Measurements from ENCODE around the gene TMPRSS9.

TMPRSS9 gene

GRCh38 chr19:2355168-2356035, 4.7 kb upstream of the TMPRSS9 start:
- H3K36me3 Mint-ChIP-seq (ENCODE audit: low read depth) = no peaks in the 10 kb centered on the region
- no peak overlapping the region for H3K4me3 Mint-ChIP-seq
- peaks cover 2% of the 10 kb centered on the region for H3K27me3 Mint-ChIP-seq (ENCODE audit: low read depth)
- no peak overlapping the region for H3K27ac Mint-ChIP-seq
- no peak for DNase-seq (ENCODE audit: low spot score)
- no peaks in the 10 kb centered on the region for H3K4me1 Mint-ChIP-seq (ENCODE audit: low read depth)
- H3K9me3 Mint-ChIP-seq = no peaks in the 10 kb centered on the region

GRCh38 chr19:2356036-2356646, 3.9 kb upstream of the TMPRSS9 start:
- no peaks in the 10 kb centered on the region for H3K9me3 Mint-ChIP-seq

GRCh38 chr19:2357279-2358206, 2.5 kb upstream of the TMPRSS9 start:
- Mint-ChIP-seq H3K9me3 (no peaks in the 10 kb centered on the region), H3K36me3 (ENCODE audit: low read depth) (no peaks in the 10 kb centered on the region), H3K4me1 (ENCODE audit: low read depth) (no peaks in the 10 kb centered on the region), H3K27ac (no peak overlapping the region), H3K27me3 (ENCODE audit: low read depth) (peaks cover 7% of the 10 kb centered on the region), H3K4me3 (no peak overlapping the region)
- DNase-seq (ENCODE audit: low spot score) = no peak

More at GRCh38 chr19:2356036-2356646, 3.9 kb upstream of the TMPRSS9 start:
- Mint-ChIP-seq H3K4me1 (ENCODE audit: low read depth) (no peaks in the 10 kb centered on the region), H3K36me3 (ENCODE audit: low read depth) (no peaks in the 10 kb centered on the region), H3K27me3 (ENCODE audit: low read depth) (peaks cover 7% of the 10 kb centered on the region), H3K4me3 (no peak overlapping the region), H3K27ac (no peak overlapping the region)
- DNase-seq (ENCODE audit: low spot score) = no peak

- Mint-ChIP-seq H3K4me1 (ENCODE audit: low read depth) (no peaks in the 10 kb centered on the region), H3K36me3 (ENCODE audit: low read depth) (no peaks in the 10 kb centered on the region), H3K27ac (no peak overlapping the region), H3K4me3 (no peak overlapping the region), H3K27me3 (ENCODE audit: low read depth) (peaks cover 7% of the 10 kb centered on the region), H3K9me3 (no peaks in the 10 kb centered on the region)
- no peak for DNase-seq (ENCODE audit: low spot score)
Observed at GRCh38 chr19:2358548-2359173, 1.4 kb upstream of the TMPRSS9 start.

GRCh38 chr19:2360833-2361232, 768 bp downstream of the TMPRSS9 start:
- peaks cover 10% of the 10 kb centered on the region for H3K27me3 Mint-ChIP-seq (ENCODE audit: low read depth)
- no peak overlapping the region for H3K27ac Mint-ChIP-seq
- DNase-seq (ENCODE audit: low spot score) = no peak
- H3K36me3 Mint-ChIP-seq (ENCODE audit: low read depth) = no peaks in the 10 kb centered on the region
- no peaks in the 10 kb centered on the region for H3K4me1 Mint-ChIP-seq (ENCODE audit: low read depth)
- H3K9me3 Mint-ChIP-seq = no peaks in the 10 kb centered on the region
- H3K4me3 Mint-ChIP-seq = no peak overlapping the region

GRCh38 chr19:2361246-2362045, 1.4 kb downstream of the TMPRSS9 start:
- no peaks in the 10 kb centered on the region for H3K9me3 Mint-ChIP-seq
- H3K27ac Mint-ChIP-seq = no peak overlapping the region
- no peak for DNase-seq (ENCODE audit: low spot score)
- peaks cover 10% of the 10 kb centered on the region for H3K27me3 Mint-ChIP-seq (ENCODE audit: low read depth)
- no peaks in the 10 kb centered on the region for H3K36me3 Mint-ChIP-seq (ENCODE audit: low read depth)
- no peak overlapping the region for H3K4me3 Mint-ChIP-seq
- H3K4me1 Mint-ChIP-seq (ENCODE audit: low read depth) = no peaks in the 10 kb centered on the region

GRCh38 chr19:2362046-2362969, 2.2 kb downstream of the TMPRSS9 start:
- Mint-ChIP-seq H3K4me3 (no peak overlapping the region), H3K9me3 (no peaks in the 10 kb centered on the region), H3K36me3 (ENCODE audit: low read depth) (no peaks in the 10 kb centered on the region), H3K4me1 (ENCODE audit: low read depth) (no peaks in the 10 kb centered on the region), H3K27me3 (ENCODE audit: low read depth) (peaks cover 10% of the 10 kb centered on the region), H3K27ac (no peak overlapping the region)
- no peak for DNase-seq (ENCODE audit: low spot score)

- Mint-ChIP-seq H3K27me3 (ENCODE audit: low read depth) (peaks cover 10% of the 10 kb centered on the region), H3K27ac (no peak overlapping the region), H3K36me3 (ENCODE audit: low read depth) (no peaks in the 10 kb centered on the region), H3K4me3 (no peak overlapping the region), H3K9me3 (peaks cover under 1% of the 10 kb centered on the region), H3K4me1 (ENCODE audit: low read depth) (no peaks in the 10 kb centered on the region)
- DNase-seq (ENCODE audit: low spot score) = no peak
Observed at GRCh38 chr19:2362970-2363300, 2.9 kb downstream of the TMPRSS9 start.

- Mint-ChIP-seq H3K4me3 (no peak overlapping the region), H3K27me3 (ENCODE audit: low read depth) (peaks cover 10% of the 10 kb centered on the region), H3K36me3 (ENCODE audit: low read depth) (peaks cover 2% of the 10 kb centered on the region), H3K9me3 (peaks cover 5% of the 10 kb centered on the region), H3K4me1 (ENCODE audit: low read depth) (no peaks in the 10 kb centered on the region), H3K27ac (no peak overlapping the region)
- DNase-seq (ENCODE audit: low spot score) = no peak
Observed at GRCh38 chr19:2363419-2363818, 3.4 kb downstream of the TMPRSS9 start.

- Mint-ChIP-seq H3K4me3 (no peak overlapping the region), H3K9me3 (peaks cover 5% of the 10 kb centered on the region), H3K4me1 (ENCODE audit: low read depth) (no peaks in the 10 kb centered on the region), H3K27me3 (ENCODE audit: low read depth) (peaks cover 9% of the 10 kb centered on the region), H3K36me3 (ENCODE audit: low read depth) (peaks cover 2% of the 10 kb centered on the region), H3K27ac (no peak overlapping the region)
- no peak for DNase-seq (ENCODE audit: low spot score)
Observed at GRCh38 chr19:2365201-2365970, 5.3 kb downstream of the TMPRSS9 start.

- Mint-ChIP-seq H3K27me3 (ENCODE audit: low read depth) (peaks cover 5% of the 10 kb centered on the region), H3K27ac (no peak overlapping the region), H3K4me3 (no peak overlapping the region), H3K4me1 (ENCODE audit: low read depth) (no peaks in the 10 kb centered on the region), H3K9me3 (peaks cover 16% of the 10 kb centered on the region), H3K36me3 (ENCODE audit: low read depth) (peaks cover 2% of the 10 kb centered on the region)
- DNase-seq (ENCODE audit: low spot score) = no peak
Observed at GRCh38 chr19:2371656-2372055, 11.6 kb downstream of the TMPRSS9 start.

Measured in T-helper 2 cell treated with Interferon-gamma antibody and Interleukin-4, amounts not matched to agents 5 μg/mL and 100 μg/mL, for 36 hours (primary cell).